Spleen (tissue), 7 donors: ENCODE data around the gene ING4.

ENCODE experiments used
- POLR2A ChIP-seq, 3 donors: fragments of 450-650 bp; IDR thresholded peaks; one replicate each; pipeline ENCODE4 v1.5.1; 2017; ENCODE audit warnings: antibody characterized with exemption in 3 of 3, mild to moderate bottlenecking in 1 of 3
- POLR2AphosphoS5 ChIP-seq, 3 donors: sonication (generic); formaldehyde crosslinking; IDR thresholded peaks; one replicate each; pipeline ENCODE4 v1.5.1; 2017; ENCODE audit warnings: antibody characterized with exemption in 3 of 3
- TF ChIP-seq, protein P1 (sequence below), 11 experiments: fragments of 200-600 bp in 7 of 11; fragments of 450-650 bp in 4 of 11; sonication (generic) in 4 of 11; IDR thresholded peaks in 8 of 11; conservative IDR thresholded peaks in 3 of 11; 1 replicate in 7 of 11; 2 replicates in 4 of 11; pipeline versions ENCODE4 v1.4.0 to v1.8.0; 2016 to 2021; ENCODE audit warnings: antibody characterized with exemption in 11 of 11, inconsistent platforms in 4 of 11, mild to moderate bottlenecking in 1 of 11
- donor health status: DM: no; HTN: no; CAD: no; lungs with moderate emphysema.
- donor health status: DM: no; HTN: no; CAD: no.
- donor health status: DM: no; HTN: no; CAD: no.

DNA sequence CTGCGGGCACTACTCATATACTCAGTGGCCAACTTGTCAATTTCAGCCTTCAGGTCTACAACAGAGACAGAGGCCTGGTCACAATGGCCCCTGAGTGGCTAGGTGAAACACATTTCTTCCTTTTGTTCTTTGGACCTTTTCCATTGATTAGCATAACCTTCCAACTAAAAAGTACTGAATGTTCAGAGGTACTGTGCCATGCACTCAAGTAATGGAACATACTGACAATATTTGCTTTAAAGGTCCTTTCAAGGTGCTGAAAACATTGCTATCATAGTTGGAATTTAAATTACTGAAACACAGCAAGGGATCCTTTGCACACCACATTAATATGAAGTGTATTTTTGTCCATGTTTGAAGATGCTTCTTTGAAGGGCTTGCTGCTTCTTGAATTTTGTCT is 9.6 kb downstream of the ING4 start:
- TF ChIP-seq, protein P1, sequence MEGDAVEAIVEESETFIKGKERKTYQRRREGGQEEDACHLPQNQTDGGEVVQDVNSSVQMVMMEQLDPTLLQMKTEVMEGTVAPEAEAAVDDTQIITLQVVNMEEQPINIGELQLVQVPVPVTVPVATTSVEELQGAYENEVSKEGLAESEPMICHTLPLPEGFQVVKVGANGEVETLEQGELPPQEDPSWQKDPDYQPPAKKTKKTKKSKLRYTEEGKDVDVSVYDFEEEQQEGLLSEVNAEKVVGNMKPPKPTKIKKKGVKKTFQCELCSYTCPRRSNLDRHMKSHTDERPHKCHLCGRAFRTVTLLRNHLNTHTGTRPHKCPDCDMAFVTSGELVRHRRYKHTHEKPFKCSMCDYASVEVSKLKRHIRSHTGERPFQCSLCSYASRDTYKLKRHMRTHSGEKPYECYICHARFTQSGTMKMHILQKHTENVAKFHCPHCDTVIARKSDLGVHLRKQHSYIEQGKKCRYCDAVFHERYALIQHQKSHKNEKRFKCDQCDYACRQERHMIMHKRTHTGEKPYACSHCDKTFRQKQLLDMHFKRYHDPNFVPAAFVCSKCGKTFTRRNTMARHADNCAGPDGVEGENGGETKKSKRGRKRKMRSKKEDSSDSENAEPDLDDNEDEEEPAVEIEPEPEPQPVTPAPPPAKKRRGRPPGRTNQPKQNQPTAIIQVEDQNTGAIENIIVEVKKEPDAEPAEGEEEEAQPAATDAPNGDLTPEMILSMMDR (IDR thresholded peaks at IDR 0.05 in 8 of 11, conservative IDR thresholded peaks at IDR 0.05 in 3 of 11), result no peak
- TF ChIP-seq POLR2A (IDR thresholded peaks at IDR 0.05) (no peak), POLR2AphosphoS5 (IDR thresholded peaks at IDR 0.05) (no peak)
